K562 (cell line): ENCODE results near the gene SUFU.

Experiments used
- CHD1 ChIP-seq: fragments of 200-600 bp; sonication (generic); IDR thresholded peaks from one replicate; pipeline ENCODE4 v1.6.1; 2012; ENCODE audit warnings: mild to moderate bottlenecking, moderate library complexity, low read length, inconsistent platforms
- CHD2 ChIP-seq: IDR thresholded peaks from 2 replicates; pipeline ENCODE4 v1.6.1; 2011; ENCODE audit warnings: low read depth, low read length
- FOS ChIP-seq: IDR thresholded peaks from 3 replicates; pipeline ENCODE4 v1.6.1; 2011; ENCODE audit not compliant: insufficient read length; ENCODE audit errors: extremely low read depth
- JUN ChIP-seq, 2 experiments: sonication (generic) in 1 of 2; formaldehyde crosslinking in 1 of 2; IDR thresholded peaks; 2 replicates each; pipeline versions ENCODE4 v1.6.1 to v1.8.0; 2012 to 2022; ENCODE audit warnings: borderline replicate concordance in 2 of 2, mild to moderate bottlenecking in 2 of 2, improper control_type of control experiment in 1 of 2, low read depth in 1 of 2, low read length in 1 of 2, missing genetic modification reagents in 1 of 2
- KAT2B ChIP-seq: IDR thresholded peaks from one replicate; pipeline ENCODE4 v1.6.1; 2012; ENCODE audit warnings: low read depth, mild to moderate bottlenecking, control low read depth, inconsistent platforms, low read length, moderate library complexity
- KLF1 ChIP-seq: fragments of 450-650 bp; IDR thresholded peaks from 2 replicates; pipeline ENCODE4 v1.6.1; 2016; ENCODE audit warnings: missing genetic modification characterization, missing compliant biosample characterization
- KLF16 ChIP-seq: IDR thresholded peaks from 2 replicates; pipeline ENCODE4 v1.6.1; 2016; ENCODE audit warnings: antibody characterized with exemption
- SLC30A9 ChIP-seq: fragments of 250-450 bp; sonication (Bioruptor Pico); IDR thresholded peaks from 2 replicates; pipeline ENCODE4 v1.8.0; 2022; ENCODE audit warnings: mild to moderate bottlenecking, moderate library complexity
- TCF7 ChIP-seq: sonication (generic); IDR thresholded peaks from 2 replicates; pipeline ENCODE4 v1.6.1; 2016; ENCODE audit warnings: antibody characterized with exemption, borderline replicate concordance
- TGIF2 ChIP-seq: sonication (generic); formaldehyde crosslinking; IDR thresholded peaks from 2 replicates; pipeline ENCODE4 v1.8.1; 2022; ENCODE audit warnings: mild to moderate bottlenecking, missing genetic modification reagents, moderate library complexity
- ZNF217 ChIP-seq: sonication (generic); formaldehyde crosslinking; IDR thresholded peaks from 2 replicates; pipeline ENCODE4 v1.8.0; 2022; ENCODE audit warnings: mild to moderate bottlenecking, missing genetic modification reagents
- ZNF431 ChIP-seq: sonication (generic); formaldehyde crosslinking; IDR thresholded peaks from 2 replicates; pipeline ENCODE4 v1.8.0; 2022; ENCODE audit warnings: mild to moderate bottlenecking, missing genetic modification reagents
- ZZZ3 ChIP-seq: fragments of 450-650 bp; IDR thresholded peaks from 2 replicates; pipeline ENCODE4 v1.6.1; 2016; ENCODE audit warnings: antibody characterized with exemption, mild to moderate bottlenecking, moderate library complexity
- TF ChIP-seq, protein P1 (sequence below), 3 experiments: IDR thresholded peaks in 2 of 3; conservative IDR thresholded peaks in 1 of 3; 2 replicates each; pipeline ENCODE4 v1.5.1; 2011 to 2012; ENCODE audit warnings: low read length in 3 of 3, mild to moderate bottlenecking in 3 of 3, control low read depth in 2 of 3, improper control_type of control experiment in 1 of 3, inconsistent platforms in 1 of 3, low read depth in 1 of 3, mixed read lengths in 1 of 3, moderate library complexity in 1 of 3; ENCODE audit not compliant: insufficient read depth in 2 of 3

DNA sequence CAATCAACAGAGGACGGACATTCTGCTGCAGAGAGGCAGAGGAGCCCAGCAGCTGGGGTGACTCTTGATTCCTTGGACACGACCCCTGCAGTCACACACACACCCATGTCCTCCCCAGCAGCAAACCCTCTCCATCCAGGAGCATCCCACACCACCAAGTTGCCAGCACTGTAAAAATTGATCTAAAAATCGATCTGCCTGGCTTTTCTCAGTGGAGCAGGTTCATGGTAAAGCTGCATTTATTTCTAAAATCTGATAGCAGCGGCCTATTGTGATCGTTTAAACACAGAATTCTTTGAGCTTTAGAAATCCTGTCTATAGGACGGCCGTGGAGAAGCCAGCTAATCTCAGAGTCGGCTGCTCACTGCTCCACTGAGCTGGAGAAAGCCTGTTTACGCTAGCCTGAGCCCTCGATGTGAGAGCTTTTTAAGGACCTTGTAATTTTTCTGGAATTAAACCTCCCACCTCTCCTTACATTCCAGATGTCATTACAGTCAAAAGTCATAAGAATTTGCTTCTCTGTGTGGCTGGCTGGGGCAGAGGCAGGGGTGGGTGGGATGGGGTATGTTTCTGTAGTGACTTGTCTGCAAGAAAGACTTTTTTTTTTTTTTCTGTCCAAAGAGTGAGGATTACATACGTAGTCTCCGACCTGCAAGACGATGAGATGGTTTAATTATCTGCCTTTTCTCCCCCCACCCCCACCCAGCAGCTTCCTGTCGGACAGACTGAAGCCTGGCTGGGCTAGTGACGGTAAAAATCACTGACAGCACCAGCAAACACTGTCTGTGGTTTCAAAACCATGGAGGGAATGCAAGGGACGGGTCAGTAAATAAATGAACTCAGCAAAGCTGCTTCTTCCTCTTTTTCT, 172.1 kb downstream of the SUFU start:
- no peak for TF ChIP-seq ZZZ3
- TF ChIP-seq KLF1 (tag) = no peak
- TF ChIP-seq CHD1 = no peak
- TF ChIP-seq CHD2 = no peak
- TF ChIP-seq, protein P1, sequence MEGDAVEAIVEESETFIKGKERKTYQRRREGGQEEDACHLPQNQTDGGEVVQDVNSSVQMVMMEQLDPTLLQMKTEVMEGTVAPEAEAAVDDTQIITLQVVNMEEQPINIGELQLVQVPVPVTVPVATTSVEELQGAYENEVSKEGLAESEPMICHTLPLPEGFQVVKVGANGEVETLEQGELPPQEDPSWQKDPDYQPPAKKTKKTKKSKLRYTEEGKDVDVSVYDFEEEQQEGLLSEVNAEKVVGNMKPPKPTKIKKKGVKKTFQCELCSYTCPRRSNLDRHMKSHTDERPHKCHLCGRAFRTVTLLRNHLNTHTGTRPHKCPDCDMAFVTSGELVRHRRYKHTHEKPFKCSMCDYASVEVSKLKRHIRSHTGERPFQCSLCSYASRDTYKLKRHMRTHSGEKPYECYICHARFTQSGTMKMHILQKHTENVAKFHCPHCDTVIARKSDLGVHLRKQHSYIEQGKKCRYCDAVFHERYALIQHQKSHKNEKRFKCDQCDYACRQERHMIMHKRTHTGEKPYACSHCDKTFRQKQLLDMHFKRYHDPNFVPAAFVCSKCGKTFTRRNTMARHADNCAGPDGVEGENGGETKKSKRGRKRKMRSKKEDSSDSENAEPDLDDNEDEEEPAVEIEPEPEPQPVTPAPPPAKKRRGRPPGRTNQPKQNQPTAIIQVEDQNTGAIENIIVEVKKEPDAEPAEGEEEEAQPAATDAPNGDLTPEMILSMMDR (IDR thresholded peaks at IDR 0.05 in 2 of 3, conservative IDR thresholded peaks at IDR 0.05 in 1 of 3; ENCODE audit: insufficient read depth in 2 of 3, low read depth in 1 of 3, low read length in 3 of 3) = no peak
- no peak for TF ChIP-seq TGIF2 (CRISPR knock-in tag)
- TF ChIP-seq KLF16 = no peak
- TF ChIP-seq KAT2B = no peak
- no peak for TF ChIP-seq JUN (IDR thresholded peaks at IDR 0.05; ENCODE audit: borderline replicate concordance, low read depth, low read length)
- no peak for TF ChIP-seq JUN (CRISPR knock-in tag; IDR thresholded peaks at IDR 0.05; ENCODE audit: borderline replicate concordance)
- no peak for TF ChIP-seq ZNF217 (CRISPR knock-in tag)
- TF ChIP-seq ZNF431 = no peak
- TF ChIP-seq FOS = no peak
- no peak for TF ChIP-seq TCF7
- no peak for TF ChIP-seq SLC30A9 (CRISPR knock-in tag)
